ENCODE results near the gene SHC2.

- TF ChIP-seq EZH2 (IDR thresholded peaks at IDR 0.05; ENCODE audit: borderline replicate concordance, low read length) (no peak), CTCF (IDR thresholded peaks at IDR 0.05; ENCODE audit: low read length) (no peak)
Measured at GRCh38 chr19:391726-392374, 69.0 kb downstream of the SHC2 start.
